GM19238 (cell line): ENCODE measurements around the gene EME2.
A peak's percentile ranks its signal among the peaks of the same experiment; 100 is the strongest.
"Not testable (repeated sequence)": the region's sequence is repeated elsewhere in the genome, so short reads cannot be mapped to it uniquely, and the experiment has no call there.

ENCODE experiments used
- DNase-seq: peaks from one replicate; pipeline ENCODE4 v3.0.0; 2011; ENCODE audit warnings: low spot score; ENCODE audit not compliant: insufficient read length

EME2 gene, protein sequence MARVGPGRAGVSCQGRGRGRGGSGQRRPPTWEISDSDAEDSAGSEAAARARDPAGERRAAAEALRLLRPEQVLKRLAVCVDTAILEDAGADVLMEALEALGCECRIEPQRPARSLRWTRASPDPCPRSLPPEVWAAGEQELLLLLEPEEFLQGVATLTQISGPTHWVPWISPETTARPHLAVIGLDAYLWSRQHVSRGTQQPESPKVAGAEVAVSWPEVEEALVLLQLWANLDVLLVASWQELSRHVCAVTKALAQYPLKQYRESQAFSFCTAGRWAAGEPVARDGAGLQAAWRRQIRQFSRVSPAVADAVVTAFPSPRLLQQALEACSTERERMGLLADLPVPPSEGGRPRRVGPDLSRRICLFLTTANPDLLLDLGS

DNA sequence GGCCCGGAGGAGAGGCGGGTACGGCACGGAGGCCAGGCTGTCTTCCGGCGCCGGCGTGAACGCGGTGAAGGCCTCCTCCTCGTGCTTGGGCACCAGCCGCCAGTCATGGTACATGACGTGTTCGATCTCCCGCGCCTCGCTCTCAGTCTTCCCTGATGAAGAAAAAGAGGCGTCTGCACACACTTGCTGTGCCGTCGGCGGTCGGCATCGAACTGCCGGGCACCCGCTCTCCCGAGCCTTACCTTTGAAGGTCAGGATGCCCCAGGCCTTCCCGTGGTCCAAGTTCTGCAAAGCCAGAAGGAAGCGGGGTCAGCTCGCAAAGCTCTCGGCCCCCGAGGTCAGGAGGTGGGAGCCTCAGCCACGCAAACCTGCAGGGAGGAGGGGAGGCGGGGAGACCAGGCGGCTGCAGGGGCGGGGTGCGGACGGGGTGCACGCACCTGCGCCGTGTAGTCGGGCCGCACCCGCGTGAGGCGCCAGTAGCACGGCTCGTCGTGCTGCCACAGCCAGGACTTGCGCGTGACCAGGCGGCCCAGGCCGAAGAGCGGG is at the start of gene EME2:
TSS of gene EME2 (plus strand) at position 449 of the 546 bp plus-strand sequence. CDS start 418 bp downstream, outside the sequence.
- peak; percentile 54 for DNase-seq

DNA sequence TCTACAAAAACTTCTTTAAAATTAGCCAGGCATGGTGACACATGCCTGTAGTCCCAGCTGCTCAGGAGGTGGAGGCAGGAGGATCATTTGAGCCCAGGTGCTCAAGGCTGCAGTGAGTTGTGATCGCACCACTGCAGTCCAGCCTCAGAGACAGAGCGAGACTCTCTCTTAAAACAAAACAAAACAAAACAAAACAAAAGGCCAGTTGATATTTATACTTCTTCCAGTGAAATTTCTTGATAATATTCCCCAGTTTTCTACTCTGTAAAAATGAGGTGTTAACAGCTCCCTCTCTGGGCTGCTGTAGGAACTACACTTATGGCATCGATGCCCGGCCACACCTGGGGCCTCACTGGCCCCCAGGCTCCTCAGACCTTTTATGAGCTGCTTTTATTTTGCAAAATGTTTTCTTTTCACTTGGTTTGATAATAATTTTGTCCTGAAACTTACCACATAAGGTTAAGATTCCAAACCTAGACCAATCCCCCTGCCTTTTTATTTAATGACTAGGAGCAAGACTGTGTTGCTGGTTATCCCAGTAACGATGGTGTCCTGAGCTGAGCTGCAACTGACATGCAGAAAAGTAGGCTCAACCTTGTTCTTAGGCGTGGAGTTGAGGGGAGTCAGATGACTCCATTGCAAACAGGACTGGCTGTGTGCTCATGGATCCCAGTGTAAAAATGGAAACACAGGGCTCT is 49.0 kb upstream of the EME2 start:
- DNase-seq = no peak

DNA sequence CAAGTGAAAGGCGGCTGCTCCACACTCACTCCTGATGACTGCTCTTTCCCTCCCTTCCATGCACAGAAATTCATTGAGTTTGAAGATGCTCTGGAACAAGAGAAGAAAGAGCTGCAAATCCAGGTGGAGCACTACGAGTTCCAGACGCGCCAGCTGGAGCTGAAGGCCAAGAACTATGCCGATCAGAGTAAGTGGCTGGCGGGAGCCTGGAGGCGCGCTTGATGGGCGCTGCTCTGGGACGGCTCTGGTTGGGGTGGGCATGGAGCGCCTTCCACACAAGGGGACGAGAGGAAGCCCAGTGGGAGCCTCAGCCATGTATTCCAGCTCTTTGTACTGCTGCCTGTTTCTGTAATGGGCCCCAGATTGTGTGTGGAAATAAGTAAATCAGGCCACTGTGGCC is 48.1 kb upstream of the EME2 start:
- no peak for DNase-seq

DNA sequence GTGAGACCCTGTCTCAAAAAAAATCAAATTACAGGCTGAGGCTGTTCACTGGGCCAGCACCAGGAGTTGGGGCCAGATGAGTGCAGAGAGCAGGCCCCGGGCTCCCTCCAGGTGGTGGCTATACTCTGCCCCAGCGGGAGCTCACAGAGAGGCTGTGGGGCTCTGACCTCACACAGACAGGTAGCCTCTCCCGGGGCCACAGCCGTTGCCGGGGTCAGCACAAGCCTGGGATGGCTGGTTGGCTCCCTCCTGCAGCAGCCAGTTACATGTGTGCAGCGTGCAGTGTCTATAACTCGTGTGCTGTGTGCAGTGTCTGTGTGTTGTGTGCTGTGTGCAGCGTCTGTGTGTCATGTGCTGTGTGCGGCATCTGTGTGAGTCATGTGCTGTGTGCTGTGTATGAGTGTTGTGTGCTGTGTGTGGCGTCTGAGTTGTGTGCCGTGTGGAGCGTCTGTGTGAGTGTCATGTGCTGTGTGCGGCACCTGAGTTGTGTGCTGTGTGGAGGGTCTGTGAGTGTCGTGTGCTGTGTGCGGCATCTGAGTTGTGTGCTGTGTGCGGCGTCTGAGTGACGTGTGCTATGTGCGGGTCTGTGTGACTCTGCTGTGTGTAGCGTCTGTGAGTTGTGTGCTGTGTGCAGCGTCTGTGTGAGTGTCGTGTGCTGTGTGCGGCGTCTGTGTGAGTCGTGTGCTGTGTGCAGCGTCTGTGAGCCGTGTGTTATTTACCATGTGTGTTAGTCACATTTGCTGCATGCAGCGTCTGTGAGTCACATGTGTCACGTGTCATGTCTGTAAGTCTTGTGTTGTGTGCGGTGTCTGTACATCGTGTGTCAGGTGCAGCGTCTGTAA is 45.7 kb upstream of the EME2 start:
- DNase-seq = no peak

DNA sequence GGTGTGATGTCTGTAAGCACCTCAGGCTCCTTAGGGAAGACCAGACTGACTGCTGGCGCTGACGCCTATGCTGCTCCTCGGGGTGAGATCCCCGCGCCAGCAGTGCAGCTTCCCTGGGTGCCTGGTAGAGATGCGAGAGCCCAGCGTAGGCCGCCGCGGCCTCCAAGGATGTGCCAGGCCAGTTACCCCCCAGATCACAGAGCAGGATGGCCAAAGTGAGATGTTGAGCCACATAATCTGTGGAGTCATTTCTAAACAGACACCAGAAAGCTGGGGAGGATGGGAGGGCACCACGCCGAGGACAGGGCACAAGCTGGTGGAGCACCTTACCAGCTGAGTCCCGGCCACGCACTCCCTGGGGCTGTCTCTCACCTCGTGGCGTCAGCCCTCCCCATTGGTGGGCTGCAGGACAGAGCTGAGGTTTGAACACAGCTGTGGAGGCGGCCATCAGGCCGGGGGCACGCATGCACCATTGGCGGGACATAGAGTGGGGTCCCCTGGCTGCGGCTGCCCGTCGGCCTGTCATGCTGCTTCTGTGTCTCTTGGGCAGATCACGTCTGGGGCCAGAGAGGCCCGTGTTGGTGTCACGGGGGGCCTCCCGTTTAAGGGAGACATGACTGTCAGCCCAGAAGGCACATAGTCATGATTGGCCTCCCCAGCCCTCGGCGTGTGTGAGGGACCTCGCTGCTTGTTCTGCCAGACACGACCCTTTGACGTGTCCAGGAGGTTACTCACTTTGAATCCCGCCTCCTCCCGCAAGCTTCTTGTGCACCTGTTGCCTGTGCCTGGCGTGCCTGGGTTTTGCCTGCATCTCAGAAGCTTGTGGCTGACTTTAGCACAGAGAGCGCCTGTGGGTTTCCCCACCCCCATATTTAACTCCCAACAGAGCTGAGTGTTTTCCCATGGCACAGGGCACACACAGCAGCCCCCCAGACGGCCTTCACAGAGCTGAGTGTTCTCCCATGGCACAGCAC is 44.7 kb upstream of the EME2 start:
- DNase-seq = no peak

DNA sequence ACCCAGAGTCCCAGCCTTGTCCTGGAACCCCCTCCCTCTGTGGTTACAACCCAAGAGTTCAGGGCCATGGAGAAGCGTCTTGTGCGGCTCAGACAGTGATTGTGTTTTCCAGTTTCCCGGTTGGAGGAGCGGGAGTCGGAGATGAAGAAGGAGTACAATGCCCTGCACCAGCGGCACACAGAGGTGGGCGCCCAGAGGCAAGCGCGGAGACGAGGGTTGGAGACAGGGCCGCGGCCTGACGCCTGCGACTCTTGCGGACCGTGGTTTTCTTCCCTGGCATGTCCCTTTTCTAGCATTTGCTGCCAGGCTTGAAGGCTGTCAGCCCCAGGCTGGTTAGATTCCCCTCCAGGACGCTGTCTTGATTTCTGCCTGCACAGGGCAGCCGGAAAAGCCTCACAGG is 43.6 kb upstream of the EME2 start:
- DNase-seq = no peak

DNA sequence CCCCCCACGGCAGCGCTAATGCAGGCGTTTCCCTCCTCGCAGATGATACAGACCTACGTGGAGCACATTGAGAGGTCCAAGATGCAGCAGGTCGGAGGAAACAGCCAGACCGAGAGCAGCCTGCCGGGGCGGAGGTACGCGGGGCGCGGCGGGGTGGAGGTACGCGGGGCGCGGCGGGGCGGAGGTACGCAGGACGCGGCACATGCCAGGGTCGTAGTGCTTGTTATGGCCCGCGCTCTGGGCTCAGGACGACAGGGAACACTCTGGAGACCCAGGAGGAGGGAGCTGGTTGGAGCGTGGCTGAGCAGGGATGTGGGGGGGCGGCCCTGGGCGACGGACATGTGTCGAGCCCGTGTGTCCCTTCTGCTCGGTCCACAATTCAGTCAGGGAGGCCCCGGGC is 43.2 kb upstream of the EME2 start:
- DNase-seq = no peak

DNA sequence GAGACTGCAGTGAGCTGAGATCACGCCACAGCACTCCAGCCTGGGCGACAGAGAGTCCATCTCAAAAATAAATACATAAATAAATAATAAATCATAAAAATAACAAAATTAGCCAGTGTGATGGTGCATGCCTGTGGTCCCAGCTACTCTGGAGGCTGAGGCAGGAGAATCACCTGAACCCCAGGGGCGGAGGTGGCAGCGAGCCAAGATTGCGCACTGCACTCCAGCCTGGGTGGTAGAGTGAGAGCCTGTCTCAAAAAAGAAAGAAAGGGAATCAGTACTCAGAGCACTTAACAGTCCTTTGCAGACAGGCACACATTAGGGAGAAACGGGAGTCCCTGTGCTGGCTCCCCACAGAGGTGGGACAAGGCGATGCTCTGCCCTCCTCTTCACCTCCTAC is 41.5 kb upstream of the EME2 start:
- DNase-seq = no peak

DNA sequence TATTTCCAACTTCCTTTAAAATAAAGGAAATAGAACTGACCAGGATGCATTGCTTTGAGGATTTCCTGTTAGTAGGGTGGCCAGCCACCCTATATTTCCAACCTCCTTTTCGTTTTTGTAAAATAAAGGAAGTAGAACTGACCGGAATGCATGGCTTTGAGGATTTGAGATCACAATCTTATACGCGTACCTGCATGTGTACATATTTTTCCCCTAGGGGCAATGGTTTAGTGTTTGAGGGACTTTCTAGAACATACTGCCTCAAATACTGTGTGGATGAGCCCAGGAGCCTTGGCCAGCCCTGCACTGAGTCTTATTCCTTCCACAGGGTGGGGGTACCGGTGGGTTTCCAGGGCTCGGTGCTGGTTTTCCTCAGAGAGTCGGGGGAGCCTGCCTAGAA is 41.0 kb upstream of the EME2 start:
- DNase-seq = no peak

DNA sequence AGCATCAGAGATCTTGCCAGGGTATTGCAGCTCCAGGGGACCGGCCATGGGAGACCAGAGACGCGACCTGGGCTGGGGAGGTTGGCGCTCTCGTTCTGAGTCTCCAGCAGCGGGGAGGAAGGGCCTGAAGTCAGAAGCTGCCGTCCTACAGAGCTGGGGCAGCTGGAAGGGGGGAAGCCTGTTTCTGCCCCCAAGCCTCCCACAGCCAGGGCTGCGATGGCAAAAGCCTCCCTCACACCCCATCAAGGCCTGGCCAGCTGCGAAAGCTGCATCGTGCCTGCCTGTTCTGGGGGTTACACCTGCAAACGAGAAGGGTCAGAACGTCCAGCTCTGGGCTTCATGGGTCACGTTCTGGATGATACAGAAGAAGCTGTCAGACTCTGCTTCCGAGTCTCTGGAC is 40.5 kb upstream of the EME2 start:
- DNase-seq = no peak

DNA sequence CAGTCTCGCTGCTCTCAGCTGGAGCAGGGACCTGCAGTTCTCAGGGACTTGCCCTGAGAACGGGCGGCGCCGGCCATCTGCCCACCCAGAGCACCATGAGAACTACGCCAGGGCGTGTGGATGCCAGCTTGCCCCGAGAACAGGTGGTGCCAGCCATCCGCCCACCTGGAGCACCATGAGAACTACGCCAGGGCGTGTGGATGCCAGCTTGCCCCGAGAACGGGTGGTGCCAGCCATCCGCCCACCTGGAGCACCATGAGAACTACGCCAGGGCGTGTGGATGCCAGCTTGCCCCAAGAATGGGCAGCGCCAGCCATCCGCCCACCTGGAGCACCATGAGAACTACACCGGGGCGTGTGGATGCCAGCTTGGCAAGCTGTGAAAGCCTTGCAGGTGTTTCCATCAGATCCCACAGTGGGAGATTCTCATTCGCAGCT is 40.0 kb upstream of the EME2 start:
- DNase-seq = not testable (repeated sequence)

DNA sequence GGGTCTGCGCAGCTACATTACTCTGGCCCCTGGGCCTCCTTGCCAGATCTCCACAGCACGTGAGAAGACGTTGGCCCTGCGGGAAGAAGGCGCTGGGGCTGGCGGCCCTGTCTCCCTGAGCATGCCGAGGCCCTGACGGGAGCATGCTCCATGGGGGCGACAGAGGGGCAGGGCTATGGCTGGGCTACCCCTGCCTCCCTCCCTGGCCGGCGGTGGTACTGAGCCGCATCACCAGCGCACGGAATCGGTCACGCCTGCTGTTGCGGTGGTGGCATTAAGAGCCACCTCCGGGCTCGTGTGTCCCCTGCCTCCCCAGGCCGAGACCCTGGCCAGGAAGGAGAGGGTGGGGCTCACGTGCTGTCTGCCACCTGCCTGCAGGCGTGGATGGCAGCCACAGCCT is 38.5 kb upstream of the EME2 start:
- DNase-seq = no peak

DNA sequence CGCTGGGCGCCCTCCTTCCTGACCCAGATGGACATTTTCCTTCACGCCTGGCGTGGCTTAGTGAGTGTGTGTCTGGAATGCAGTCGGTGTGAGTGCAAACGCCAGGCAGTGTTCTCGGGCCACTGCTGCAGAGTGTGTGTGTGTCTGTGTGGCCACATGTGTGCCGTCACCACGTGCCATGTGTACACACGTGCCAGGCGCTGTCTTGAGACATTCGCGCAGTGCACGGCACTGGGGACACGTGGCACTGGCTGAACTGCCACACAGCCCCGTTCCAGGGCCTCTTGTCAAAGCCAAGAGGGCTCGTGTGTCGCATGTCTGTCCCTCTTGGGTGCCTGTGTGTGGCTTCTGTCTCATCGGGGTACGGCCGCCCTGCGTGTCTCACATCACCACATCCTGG is 37.8 kb upstream of the EME2 start:
- DNase-seq = no peak

DNA sequence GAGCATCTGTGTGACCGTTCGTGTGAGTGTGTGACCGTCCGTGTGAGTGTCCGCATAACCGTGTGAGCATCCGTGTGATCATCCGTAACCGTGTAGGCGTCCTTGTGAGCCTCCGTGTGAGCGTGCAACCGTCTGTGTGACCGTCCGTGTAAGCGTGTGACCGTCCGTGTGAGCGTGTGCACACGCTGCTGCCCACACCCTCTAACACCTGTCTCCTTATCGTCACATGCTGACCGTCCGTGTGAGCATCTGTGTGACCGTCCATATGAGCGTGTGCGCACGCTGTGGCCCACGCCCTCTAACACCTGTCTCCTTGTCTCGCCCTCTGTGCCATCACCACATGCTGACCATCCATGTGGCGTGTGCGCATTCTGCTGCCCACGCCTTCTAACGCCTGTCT is 32.4 kb upstream of the EME2 start:
- DNase-seq = no peak

DNA sequence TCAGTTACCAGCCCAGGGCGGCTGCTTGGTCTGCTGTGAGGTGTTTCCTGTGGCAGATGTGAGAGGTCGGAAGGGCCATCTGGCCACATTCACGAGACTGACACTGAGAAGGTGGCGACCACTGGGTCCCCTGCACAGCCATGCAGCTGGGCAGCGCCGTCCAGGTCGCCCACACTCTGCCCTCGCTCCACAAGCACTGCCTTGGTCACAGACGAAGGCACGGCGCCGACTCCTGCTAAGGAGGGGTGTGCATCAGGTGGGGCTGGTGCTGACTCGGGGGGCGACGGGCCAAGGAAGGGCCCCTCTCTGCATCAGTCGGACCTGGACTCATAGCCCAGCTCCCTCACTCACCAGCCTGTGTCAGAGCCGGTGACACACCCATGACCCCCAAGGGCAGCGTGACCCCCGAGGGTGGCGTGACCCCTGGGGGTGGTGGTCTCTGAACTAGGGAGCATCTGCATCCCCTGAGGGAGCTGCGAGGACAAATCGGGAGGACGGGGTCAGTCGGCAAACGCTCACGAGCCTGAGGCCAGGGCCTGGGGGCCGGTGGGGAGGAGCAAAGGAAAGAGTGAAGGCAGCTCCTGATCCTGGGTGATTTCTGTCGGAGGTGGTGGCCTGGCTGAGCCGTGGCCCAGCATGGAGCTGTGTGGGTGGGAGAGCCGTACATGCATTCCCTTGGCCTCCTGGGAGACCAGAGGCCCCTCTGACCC is 31.7 kb upstream of the EME2 start:
- DNase-seq = no peak

DNA sequence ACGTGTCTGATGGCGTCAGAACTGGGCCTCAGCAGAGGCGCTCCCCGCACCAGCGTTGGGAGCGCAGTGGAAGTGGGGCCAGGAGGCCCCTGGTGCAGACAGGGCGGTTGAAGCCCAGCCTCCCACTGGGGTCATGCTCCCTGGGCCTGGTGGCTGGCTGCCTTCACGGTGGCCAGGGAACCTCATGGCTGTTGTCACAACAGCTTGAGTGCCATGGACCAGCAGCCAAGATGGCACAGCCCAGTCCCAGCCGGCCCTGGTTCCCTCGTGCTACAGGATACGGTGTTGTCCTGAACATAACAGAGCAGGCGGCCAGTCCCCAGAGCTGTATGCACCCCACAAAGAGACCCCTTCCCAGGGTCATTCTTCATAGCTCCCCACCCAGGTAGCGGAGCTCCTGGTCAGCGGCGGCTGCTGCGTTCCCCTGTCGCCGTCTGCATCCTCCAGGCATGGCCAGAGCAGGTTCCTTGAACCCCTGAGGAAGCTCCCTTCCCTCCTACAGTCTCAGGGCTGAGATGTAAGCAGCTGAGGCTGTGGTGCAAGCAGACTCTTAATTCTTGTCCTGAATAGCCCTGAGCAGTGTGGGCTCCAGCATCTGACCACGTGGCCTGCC is 31.0 kb upstream of the EME2 start:
- no peak for DNase-seq

DNA sequence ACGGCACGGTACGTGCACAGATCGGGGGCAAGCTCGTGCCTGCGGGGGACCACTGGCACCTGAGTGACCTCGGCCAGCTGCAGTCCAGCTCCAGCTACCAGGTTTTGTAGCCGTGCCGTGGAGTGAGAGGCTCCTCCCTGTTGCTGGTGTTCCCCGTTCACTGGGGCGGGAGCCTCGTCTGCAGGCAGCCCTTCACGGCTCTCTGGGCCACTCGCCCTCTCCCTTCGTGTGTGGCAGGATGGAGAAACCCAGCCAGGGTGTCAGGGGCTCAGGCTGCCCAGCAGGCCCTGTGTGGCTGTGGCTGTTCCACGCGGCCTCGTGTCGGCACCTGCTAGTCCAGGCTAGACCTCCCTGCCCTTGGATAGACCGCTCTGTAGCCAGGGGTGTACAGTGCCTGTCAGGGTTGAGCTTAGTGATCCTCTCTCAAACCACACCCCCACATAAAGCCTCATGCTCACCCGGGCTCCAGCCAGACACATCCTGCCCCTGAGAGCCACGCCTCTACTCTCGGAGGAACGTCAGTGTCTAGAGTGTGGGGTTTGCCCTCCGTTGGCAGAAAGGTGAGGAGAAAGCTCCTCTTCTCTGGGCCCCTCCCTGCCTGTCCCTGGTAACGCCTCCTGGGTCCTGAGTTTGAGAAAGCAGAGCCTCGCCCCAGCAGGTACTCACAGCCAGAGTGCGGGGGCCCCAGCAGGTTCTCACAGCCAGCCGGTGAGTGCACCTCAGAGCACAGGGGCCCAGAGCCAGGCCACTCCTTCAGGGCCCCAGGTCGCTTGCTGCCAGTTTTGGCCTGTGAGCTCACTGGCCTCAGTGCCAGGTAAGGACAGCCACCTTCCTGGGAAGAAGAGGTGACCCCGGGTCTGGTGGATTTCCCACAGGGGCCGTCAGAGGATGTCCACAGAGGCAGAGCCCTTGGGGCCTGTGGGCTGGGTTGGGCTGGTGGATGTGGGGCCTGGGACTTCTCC is 29.0 kb upstream of the EME2 start:
- no peak for DNase-seq

DNA sequence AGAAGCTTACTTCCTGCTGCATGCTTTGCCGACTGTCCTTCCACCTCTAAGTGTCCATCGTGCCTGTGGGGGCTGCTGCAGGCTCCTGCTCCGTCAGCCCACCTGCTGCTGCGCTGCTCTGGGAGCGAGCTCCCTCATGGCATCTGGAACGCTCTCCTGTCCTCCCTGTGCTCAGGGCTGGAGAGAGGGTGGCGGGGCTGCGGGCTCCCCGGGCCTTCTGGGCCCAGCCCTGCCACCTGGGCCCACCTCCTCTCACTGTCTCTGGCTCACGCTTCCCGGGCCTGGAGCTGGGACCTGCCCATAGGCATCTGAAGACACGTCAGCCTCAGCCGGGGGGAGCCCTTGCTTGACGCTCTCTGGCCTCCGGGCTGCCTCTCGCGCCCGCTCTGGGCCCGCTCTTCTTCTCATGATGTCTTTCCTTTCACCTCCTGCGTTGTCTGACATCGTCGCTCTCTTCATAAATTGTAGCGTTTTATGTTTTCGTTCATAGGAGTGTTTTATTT is 28.2 kb upstream of the EME2 start:
- DNase-seq = no peak
